B cell (primary cell): Measurements from ENCODE around the gene NDOR1. TPM values are rescaled to one million over a fixed set of nuclear protein-coding genes. Genes with fewer than 3 reads are reported as not detected.

Source experiments
- ATAC-seq: fragments of 200-7000 bp; cut with Tn5 transposase; one replicate; pipeline ENCODE4 v1.10.0; 2021; ENCODE audit warnings: low read depth, mild to moderate bottlenecking, moderate number of reproducible peaks, moderate library complexity
- CTCF ChIA-PET: fragments of 350-600 bp; sonication (Branson Sonifier 250); formaldehyde crosslinking; loops from one replicate; lab custom pipeline; 2021; ENCODE audit warnings: antibody characterized with exemption, inconsistent platforms; lab: Charles Lee
- POLR2A ChIA-PET: fragments of 350-600 bp; sonication (Branson Sonifier 250); formaldehyde crosslinking; loops from one replicate; lab custom pipeline; 2021; ENCODE audit warnings: antibody characterized with exemption; lab: Charles Lee
- DNase-seq: peaks from one replicate; pipeline ENCODE4 v3.0.0; 2013
- H2AFZ ChIP-seq: 2 replicates; pipeline ENCODE4 v1.6.1; 2012; ENCODE audit warnings: mild to moderate bottlenecking, low read depth, low read length; ENCODE audit not compliant: insufficient read depth, poor library complexity, severe bottlenecking
- H3K27ac ChIP-seq, 2 donors: 1 replicate in 1 of 2; 2 replicates in 1 of 2; pipeline ENCODE4 v1.5.1; 2012 to 2013; ENCODE audit warnings: low read length in 2 of 2, mild to moderate bottlenecking in 2 of 2, moderate library complexity in 1 of 2
- H3K27me3 ChIP-seq, 4 experiments: fragments of 200-600 bp in 1 of 4; sonication (generic) in 1 of 4; replicated peaks in 1 of 4; 1 replicate in 2 of 4; 2 replicates in 2 of 4; pipeline versions ENCODE4 v1.6.1 to v1.7.0; 2013 to 2016; ENCODE audit warnings: low read length in 3 of 4, mild to moderate bottlenecking in 2 of 4, mixed read lengths in 1 of 4, moderate library complexity in 1 of 4; ENCODE audit not compliant: insufficient read depth in 4 of 4, control insufficient read depth in 3 of 4; ENCODE audit errors: control extremely low read depth in 1 of 4
- H3K36me3 ChIP-seq, 2 experiments: replicated peaks in 1 of 2; 1 replicate in 1 of 2; 2 replicates in 1 of 2; pipeline versions ENCODE4 v1.6.1 to v1.7.1; 2013; ENCODE audit warnings: low read length in 1 of 2; ENCODE audit not compliant: insufficient read depth in 2 of 2, control insufficient read depth in 1 of 2; ENCODE audit errors: control extremely low read depth in 1 of 2, extremely low read depth in 1 of 2
- H3K4me1 ChIP-seq, 2 donors: fragments of 200-600 bp in 1 of 2; sonication (generic) in 1 of 2; 1 replicate in 1 of 2; 2 replicates in 1 of 2; pipeline versions ENCODE4 v1.5.1 to v1.6.1; 2013 to 2017; ENCODE audit warnings: low read length in 2 of 2; ENCODE audit not compliant: control insufficient read depth in 2 of 2, insufficient read depth in 2 of 2
- H3K4me2 ChIP-seq: replicated peaks from 2 replicates; pipeline ENCODE3; 2012; ENCODE audit warnings: mild to moderate bottlenecking, low read depth, low read length; ENCODE audit not compliant: poor library complexity, severe bottlenecking
- H3K4me3 ChIP-seq, 5 experiments: fragments of 200-600 bp in 1 of 5; sonication (generic) in 1 of 5; 1 replicate in 3 of 5; 2 replicates in 2 of 5; pipeline versions ENCODE4 v1.5.1 to v1.7.0; 2011 to 2016; ENCODE audit warnings: low read length in 4 of 5, mild to moderate bottlenecking in 4 of 5, low read depth in 2 of 5, control low read depth in 1 of 5, moderate library complexity in 1 of 5; ENCODE audit not compliant: insufficient read depth in 1 of 5; ENCODE audit errors: control extremely low read depth in 1 of 5, extremely low read depth in 1 of 5
- H3K79me2 ChIP-seq: fragments of 200-600 bp; sonication (generic); one replicate; pipeline ENCODE4 v1.6.0; 2016; ENCODE audit warnings: low read length; ENCODE audit not compliant: control insufficient read depth, insufficient read depth
- H3K9ac ChIP-seq: fragments of 200-600 bp; sonication (generic); 2 replicates; pipeline ENCODE4 v1.6.1; 2017; ENCODE audit warnings: mild to moderate bottlenecking, low read length, moderate library complexity
- H3K9me3 ChIP-seq, 3 donors: one replicate each; pipeline versions ENCODE4 v1.6.1 to v1.7.1; 2013; ENCODE audit warnings: low read length in 2 of 3; ENCODE audit not compliant: control insufficient read depth in 2 of 3, insufficient read depth in 1 of 3; ENCODE audit errors: control extremely low read depth in 1 of 3
- H4K20me1 ChIP-seq: 2 replicates; pipeline ENCODE4 v1.6.0; 2012; ENCODE audit warnings: mild to moderate bottlenecking, low read length; ENCODE audit not compliant: insufficient read depth, control insufficient read depth, poor library complexity, severe bottlenecking
- H3K27ac Mint-ChIP-seq: one replicate; pipeline ENCODE4 v1.8.0; 2021; ENCODE audit warnings: mixed read lengths
- H3K27me3 Mint-ChIP-seq: one replicate; pipeline ENCODE4 v1.8.0; 2021; ENCODE audit warnings: mixed read lengths
- H3K4me1 Mint-ChIP-seq: one replicate; pipeline ENCODE4 v1.8.0; 2021; ENCODE audit warnings: mixed read lengths
- H3K4me3 Mint-ChIP-seq: one replicate; pipeline ENCODE4 v1.8.0; 2021; ENCODE audit warnings: mixed read lengths
- H3K9me3 Mint-ChIP-seq: one replicate; pipeline ENCODE4 v1.8.0; 2022; ENCODE audit warnings: mixed read lengths; ENCODE audit not compliant: insufficient read depth
- EZH2 ChIP-seq: IDR thresholded peaks from 2 replicates; pipeline ENCODE4 v1.6.1; 2012; ENCODE audit warnings: borderline replicate concordance, low read depth, mild to moderate bottlenecking, moderate library complexity, low read length; ENCODE audit not compliant: insufficient read depth, poor library complexity, severe bottlenecking
- WGBS: methylation state at CpG from one replicate; pipeline ENCODE4 v1.1.5; 2013; ENCODE audit warnings: missing lambda C conversion rate; ENCODE audit not compliant: insufficient coverage; 5-methylcytosine and 5-hydroxymethylcytosine counted together
- intact Hi-C: fragments of 100-400 bp; cut with micrococcal nuclease; formaldehyde crosslinking; loops from one replicate; pipeline ENCODE4 v1.10.0; 2022
- polyA plus RNA-seq: library from polyadenylated mRNA; depleted of rRNA; stranded (reverse); fragments of >200 nt; gene quantifications from 2 replicates; pipeline ENCODE4 v1.2.3, GENCODE V29; 2012
- total RNA-seq, 2 donors: library from RNA; stranded (reverse); fragments of 120-200 nt in 1 of 2; gene quantifications; 1 replicate in 1 of 2; 2 replicates in 1 of 2; pipeline versions ENCODE4 v1.2.3 to v1.2.4, GENCODE V29; 2013 to 2022
- TF ChIP-seq, protein P1 (sequence below): fragments of 200-600 bp; IDR thresholded peaks from one replicate; pipeline ENCODE4 v1.8.0; 2022; ENCODE audit warnings: antibody characterized with exemption, mild to moderate bottlenecking

The NDOR1 gene
- total and polyA plus RNA-seq, 2 donors (not counting 1 experiment from before 2014, with no cell fraction given): 36.4 to 40.9 TPM

GRCh38 chr9:137252555-137253506, 47.3 kb downstream of the NDOR1 start:
- no peak overlapping the region for H3K9ac ChIP-seq
- no peak overlapping the region for H2AFZ ChIP-seq
- H3K4me2 ChIP-seq: no peak overlapping the region
- Mint-ChIP-seq H3K27ac (no peak overlapping the region), H3K4me1 (peaks cover 25% of the 10 kb centered on the region), H3K9me3 (no peaks in the 10 kb centered on the region), H3K4me3 (peak overlapping the region; percentile 32), H3K27me3 (no peaks in the 10 kb centered on the region)
- no peaks in the 10 kb centered on the region for H3K9me3 ChIP-seq
- H3K36me3 ChIP-seq: peaks cover 0 to 6% of the 10 kb centered on the region in 2 experiments
- no peak for DNase-seq
- no peaks in the 10 kb centered on the region for H3K27me3 ChIP-seq
- H4K20me1 ChIP-seq: peaks cover 18% of the 10 kb centered on the region
- 83% methylated on average over 33 of the region's 35 CpGs for whole genome bisulfite sequencing
- intact Hi-C loops: no loop called here
- ChIA-PET POLR2A (interaction anchor here (2.3 to 3.5 kb wide), 2 partner anchors 10 to 12 kb away, joined by 15 to 29 read pairs; partner anchors contain the start of gene TUBB4B), CTCF (interaction anchor here (2.1 to 2.3 kb wide), 2 partner anchors 12 to 16 kb away, joined by 6 to 14 read pairs; partner anchors contain the start of gene TUBB4B)
- TF ChIP-seq, protein P1, sequence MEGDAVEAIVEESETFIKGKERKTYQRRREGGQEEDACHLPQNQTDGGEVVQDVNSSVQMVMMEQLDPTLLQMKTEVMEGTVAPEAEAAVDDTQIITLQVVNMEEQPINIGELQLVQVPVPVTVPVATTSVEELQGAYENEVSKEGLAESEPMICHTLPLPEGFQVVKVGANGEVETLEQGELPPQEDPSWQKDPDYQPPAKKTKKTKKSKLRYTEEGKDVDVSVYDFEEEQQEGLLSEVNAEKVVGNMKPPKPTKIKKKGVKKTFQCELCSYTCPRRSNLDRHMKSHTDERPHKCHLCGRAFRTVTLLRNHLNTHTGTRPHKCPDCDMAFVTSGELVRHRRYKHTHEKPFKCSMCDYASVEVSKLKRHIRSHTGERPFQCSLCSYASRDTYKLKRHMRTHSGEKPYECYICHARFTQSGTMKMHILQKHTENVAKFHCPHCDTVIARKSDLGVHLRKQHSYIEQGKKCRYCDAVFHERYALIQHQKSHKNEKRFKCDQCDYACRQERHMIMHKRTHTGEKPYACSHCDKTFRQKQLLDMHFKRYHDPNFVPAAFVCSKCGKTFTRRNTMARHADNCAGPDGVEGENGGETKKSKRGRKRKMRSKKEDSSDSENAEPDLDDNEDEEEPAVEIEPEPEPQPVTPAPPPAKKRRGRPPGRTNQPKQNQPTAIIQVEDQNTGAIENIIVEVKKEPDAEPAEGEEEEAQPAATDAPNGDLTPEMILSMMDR: no peak
- TF ChIP-seq EZH2: no peak
- peaks cover 21% of the 10 kb centered on the region for H3K79me2 ChIP-seq
- H3K4me3 ChIP-seq: no peak overlapping the region
- peaks cover 17 to 27% of the 10 kb centered on the region in 2 donors for H3K4me1 ChIP-seq
- no peak for ATAC-seq
- H3K27ac ChIP-seq: no peak overlapping the region
